GM19193 (cell line): ENCODE results near the gene BCL11B.

Experiments
- POLR2A ChIP-seq: IDR thresholded peaks from 4 replicates; pipeline ENCODE4 v1.6.1; 2011; ENCODE audit not compliant: insufficient read depth, insufficient read length; ENCODE audit errors: extremely low read depth

BCL11B gene

DNA sequence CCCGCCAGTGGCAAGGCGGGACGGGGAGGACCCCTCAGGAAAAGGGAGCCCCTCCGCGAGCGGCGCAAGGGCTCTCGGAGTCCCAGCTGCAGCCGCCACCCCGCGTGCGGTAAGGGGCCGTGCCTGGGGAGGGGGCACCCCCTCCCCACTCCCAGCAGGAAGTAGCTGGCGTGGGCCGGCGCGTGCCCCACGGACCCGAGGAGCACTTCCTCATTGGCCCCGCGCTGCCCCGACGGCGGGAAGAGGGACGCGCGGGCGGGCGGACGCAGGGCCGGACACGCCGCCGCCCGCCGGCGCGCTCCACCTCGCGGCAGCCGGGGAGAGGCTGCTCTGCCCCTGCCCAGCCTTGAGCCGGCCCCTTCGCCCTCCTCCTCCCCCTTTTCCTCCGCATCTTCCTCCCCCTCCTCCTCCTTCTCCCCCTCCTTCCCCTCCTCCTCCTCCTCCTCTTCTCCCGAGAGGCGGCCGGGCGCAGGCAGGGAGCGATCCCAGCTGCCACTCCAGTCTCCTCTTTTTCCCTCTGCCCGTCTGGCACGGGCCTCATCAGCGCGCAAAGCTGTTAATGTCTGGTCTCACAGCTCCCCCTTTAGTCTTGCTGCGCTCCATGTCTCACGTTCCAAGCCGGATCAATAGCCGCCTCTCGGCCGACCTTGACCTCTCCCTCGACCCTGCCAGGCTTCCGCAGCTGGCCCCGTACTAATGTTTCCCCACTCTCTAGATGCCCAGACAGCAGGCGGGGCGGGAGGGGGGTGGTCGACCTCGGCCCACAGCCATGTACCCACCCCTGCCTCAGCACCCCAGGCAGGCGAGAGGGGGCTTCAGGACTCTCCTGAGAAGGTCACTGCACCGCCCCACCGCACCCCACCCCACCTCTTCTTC lies 2.6 kb upstream of the BCL11B start:
- TF ChIP-seq POLR2A = no peak

DNA sequence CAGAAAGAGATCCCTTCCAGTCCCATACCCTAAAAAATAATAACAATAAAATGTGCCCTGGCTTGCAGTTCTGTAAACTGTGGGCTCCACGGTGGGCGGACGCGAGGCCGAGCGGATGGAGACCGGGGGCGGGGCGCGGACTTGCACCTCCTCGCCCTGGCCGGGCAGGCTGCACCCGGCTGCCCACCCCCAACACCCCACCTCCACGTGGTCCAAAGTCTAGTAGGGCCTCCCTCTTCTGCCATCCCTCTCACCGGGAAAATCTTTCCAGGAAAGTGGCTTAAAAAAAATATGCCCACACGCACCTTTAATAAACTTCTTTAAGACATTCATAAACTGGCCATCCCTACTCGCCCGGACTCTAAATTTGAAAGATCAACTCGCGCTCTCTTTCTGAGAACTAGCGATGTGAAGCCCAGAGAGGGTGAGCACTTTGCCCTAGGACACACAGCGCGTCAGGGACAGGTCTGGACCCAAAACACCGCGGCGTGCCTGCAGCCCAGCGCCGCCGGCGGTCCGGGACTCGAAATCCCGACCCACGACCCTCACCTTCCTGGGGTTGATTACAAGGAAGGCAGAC lies 1.9 kb upstream of the BCL11B start:
- no peak for TF ChIP-seq POLR2A

DNA sequence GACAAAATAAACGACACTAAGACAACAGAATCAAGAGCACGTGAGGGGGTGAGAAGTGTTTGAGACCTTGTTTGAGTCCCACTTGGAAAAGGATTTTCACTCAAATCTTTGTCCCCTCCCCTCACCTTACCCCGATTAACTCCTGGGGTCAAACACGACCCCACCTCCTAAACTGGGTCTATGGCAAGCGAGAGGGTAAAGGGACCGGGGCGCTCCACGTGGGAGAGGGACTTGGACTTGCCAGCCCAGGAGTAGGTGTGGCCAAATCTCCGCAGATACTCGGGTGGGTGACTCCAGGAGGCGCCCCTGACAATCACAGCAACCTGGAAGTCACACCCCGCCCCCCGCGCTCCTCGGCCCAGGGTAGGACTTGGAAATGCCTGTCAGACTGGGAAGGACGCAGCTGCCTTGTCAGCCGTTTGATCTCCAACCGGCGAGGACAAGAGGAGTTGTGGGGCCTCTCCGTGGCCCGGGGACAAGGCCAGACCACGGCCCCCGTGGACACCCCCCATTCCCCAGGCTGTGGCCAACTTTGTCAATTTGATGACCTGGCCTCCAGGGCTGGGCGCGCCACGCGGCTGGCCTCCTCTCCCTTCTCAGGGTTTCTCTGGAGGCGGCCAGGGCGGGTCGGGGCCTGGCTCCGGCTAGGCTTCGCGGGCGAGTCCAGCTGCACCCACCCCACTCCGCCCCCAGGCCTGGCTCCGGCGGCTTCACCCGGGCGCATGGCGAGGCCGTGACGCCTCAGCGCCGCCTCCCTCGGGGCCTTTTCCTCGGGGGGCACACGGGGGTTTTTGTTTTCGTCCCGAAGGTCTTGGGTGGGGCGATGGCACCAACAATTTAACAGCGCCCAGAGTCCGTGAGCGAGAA lies 1.1 kb upstream of the BCL11B start:
- TF ChIP-seq POLR2A = no peak

DNA sequence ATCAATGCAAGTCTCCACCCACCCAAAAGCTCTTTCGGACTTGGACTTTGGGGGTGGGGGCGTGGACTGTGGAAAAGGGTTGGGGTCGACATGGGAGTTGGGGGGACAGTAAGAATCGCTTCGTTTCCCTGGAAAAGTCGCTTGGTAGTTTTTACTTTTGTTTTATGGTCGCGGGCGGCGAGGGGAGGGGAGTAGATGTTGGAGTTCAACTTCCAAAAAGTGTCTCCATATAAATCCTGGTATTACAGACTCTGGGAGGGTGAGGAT lies 568 bp upstream of the BCL11B start:
- TF ChIP-seq POLR2A = no peak

DNA sequence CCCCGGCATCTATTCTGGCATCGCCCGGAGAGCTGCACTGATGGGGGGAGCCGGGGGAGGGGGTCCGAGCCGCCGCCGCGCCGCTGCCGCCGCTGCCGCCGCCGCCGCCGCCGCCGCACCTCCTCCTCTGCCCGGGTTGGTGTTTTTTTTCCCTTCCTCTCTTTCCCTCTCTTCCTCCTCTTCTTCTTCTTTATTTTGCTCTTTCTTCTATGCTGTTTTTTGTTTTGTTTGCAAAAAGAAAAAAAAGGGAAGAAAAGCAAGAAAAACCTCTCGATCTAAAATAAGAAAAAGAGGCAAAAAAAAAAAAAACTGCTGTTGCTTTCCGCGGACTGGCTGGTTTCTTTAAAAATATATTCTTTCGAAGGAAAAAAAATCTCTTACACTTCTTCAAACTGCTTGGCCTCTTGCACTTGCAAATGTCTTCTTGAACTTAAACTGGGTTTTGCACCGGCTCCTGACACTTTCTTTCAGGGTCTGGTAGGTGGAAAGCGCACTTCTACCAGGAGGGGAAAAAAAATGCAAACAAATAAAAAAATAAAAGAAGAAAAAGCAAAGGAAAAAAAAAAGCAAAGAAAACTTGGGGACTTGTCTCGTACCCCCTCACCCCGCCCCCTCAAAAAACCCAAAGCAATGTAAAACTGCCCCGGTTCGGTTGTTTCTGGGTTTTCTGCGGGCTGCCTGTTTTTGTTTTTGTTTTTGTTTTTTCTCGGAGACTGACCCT lies 616 bp downstream of the BCL11B start:
- TF ChIP-seq POLR2A = no peak

DNA sequence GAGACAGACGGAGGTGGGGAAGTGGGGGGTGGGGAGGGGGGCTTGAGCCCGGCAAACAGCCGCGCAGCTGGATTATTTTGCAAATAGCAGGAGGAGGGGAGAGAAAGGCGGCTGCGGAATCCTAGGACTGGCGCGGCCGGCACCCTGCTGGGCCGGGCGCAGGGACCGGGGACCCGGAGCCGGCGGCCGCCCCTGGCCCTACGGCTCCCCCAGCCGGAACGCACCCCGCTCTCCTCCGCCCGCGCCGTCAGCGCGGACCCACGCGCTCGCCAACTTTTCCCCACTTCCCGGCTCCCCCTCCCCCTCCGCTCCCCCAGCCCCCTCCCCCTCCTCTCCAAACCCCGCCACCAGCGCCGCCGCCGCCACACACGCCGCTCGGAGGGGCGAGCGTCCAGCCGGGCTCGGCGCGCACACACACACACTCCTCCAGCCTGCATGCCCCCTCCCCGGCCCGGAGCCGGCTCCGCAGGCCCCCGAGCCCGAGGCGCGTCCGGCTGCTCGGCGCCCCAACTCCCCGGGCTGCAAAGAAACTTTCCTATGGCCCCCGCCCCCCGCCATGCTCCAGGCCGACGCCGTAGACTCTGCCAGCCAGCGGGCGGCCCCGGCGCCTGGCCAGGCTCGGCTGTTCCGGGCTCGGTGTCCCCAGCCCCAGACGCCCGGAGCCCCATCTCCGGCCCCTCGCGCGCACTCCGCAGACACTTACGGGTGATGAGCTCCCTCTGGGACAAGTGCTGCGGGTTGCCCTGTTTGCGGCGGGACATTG lies 1.4 kb downstream of the BCL11B start:
- TF ChIP-seq POLR2A = no peak

DNA sequence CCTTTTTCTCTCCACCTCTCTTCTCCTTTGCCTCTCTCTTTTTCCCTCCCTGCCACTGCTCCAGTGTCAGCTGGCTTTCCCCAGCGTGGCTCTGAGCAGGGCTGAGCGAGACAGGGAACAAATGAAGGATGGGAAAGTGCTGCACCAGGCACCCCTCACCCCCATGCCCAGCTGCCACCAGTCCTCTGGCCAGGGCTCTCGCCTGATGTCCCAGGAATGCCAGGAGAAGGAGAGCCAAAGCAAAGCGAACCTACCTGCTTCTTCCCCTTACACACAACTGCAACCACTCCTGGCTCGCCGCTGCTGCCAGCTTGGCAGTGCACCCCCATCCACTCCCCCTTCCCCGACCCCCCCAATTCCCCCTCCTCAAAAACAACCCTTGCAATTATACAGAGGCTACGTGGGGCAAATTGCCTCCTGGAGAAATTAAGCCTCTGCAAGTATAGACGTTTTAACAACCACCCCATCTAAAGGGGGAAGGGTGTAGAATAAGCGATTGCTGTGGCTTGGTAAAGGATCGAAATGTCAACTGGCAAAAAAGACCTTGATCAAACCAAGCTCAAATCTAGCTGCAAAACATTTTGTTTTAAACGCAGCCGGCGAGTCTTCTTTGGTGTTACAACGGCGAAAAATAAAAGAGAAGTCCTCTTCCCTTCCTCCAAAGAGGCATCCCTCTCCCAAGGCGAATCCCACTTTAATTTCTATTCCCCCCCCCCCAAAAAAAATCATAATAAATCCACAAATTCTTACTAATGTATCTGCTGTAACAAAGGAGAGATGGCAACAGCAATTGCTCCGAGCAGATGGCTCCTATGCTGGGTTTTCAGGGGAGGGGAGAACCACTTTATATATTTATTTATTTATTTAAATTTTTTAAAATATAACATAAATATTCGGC lies 2.9 kb downstream of the BCL11B start:
- TF ChIP-seq POLR2A = no peak

DNA sequence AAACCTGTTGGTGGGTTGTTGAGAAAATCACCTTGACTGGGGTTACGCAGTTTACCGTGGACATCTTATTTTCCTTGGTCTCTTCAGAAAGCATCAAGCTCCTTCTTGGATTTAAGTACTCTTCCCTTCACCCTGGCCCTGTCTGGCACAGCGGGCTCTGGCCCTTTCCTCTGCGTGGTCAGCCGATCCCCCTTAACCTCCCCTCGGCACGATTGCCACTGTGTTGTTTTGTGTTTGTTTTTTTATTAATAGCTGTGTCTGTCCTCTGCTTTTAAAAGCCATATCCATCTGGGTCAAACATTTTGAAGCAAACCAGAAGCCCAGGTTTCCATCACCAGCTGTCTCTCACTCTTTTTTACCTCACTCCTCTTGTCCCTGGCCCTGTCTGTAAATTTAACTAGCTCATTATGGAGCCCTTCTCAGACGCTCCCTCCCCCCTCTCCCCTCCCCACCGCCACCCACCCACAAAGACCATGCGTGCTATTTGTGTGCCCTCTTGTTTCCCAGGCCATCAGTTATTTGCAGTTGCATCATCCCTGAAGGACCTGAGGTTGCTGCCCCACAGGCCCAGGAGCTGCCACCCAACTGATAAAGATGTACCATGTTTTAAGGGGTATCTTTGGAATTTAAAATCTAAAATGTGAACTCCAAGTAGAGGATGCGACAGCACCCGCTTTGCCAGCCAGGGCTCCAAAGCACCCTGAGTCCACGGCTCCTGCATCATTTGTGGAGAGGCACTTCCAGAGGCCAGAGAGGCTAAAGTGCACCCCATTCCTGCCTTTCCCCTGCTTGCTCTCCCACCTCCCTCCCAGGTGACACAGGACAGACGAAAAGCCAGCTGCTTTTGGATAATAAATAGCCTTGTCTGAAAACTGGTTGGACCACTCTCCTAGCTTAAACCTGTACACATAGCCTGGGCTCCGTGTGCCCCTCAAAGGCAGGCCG lies 3.9 kb downstream of the BCL11B start:
- no peak for TF ChIP-seq POLR2A

DNA sequence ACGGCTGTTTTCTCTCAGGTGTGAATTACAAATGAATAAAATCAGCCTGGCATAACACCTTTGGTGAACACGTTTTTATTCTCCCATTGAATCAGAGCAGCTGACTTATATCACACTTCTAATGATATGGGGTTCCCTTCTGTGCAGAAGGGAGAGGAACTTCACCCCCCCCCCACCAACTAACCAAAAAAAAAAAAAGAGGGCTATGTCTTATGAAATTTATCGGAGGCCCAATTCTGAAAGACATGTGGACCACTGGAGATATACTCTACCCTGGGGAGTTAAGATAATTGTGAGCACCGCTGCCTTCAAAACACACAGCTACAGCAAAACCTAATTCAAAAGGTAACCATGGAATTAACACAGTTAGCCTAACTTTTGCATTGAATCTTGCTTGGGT lies 4.6 kb downstream of the BCL11B start:
- TF ChIP-seq POLR2A = no peak

DNA sequence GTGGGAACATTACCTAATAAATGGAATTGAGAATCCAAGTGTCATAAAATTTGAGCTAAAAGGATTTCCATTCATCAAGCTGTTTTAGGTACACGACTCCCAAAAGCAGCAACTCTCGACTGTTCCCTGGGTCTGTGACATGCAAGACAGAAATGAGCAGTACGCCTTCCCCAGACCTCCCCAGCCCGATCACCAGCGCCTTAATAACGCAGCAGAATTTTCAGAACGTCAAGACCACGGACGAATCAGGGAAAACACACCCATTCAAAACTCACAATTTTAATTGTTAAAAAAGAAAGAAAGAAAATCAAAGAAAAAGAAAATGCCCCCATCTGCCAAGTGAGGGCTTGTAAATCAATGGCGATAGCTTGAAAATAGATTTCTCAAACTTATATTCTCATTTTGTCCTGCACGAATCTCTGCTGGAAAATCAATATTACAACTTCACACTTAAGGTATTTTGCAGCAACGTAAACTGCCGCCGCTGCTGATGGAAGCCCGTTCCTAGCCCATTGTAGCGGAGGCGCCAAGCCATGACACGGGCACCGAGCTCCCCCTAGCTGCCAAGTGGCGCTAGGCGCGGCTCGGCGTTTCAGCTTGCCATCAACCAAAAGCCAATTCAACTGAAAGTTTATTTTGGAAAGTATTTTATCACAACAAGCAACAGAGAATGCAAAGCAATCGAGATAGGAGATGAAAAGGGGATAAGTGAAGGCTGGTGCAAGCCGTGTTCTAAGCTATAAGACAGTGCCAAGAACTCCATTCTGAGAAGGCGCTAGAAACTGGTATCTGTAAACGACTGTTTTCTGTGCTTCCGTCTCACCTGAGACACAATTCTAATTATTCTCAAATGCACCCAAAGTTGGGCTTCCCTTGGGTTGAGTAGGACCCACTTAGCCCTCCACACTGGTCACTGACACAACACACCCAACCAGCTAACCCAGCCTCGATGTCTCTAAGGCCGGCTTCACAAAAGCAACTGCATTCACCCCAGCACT lies 5.5 kb downstream of the BCL11B start:
- no peak for TF ChIP-seq POLR2A

DNA sequence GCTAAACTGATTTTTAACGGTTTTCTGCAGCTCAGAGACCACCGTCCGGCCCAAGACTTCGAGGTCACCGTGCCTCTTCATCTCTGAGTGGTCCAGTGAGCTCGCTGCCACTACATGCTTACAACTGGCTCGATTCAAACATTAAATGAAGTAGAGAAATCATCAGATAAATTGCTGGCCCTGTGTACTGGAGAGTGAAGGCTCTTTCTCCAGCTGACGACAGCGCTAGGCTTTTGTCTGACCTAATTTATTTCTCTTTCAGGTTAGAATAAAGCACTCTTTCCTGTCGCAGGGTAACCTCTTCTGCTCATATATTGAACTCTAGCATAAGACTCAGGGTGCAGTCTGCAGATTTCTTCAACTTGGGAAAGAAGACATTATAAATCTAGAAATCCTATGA lies 6.4 kb downstream of the BCL11B start:
- no peak for TF ChIP-seq POLR2A
